Tibial nerve (tissue), 4 donors: ENCODE measurements around the gene RBM34.

Source experiments
- EP300 ChIP-seq, 2 donors: sonication (generic); formaldehyde crosslinking; IDR thresholded peaks; one replicate each; pipeline ENCODE4 v1.6.1; 2017; ENCODE audit warnings: antibody characterized with exemption in 2 of 2, mild to moderate bottlenecking in 1 of 2
- POLR2A ChIP-seq, 2 donors: fragments of 450-650 bp; IDR thresholded peaks; one replicate each; pipeline ENCODE4 v1.6.1; 2017; ENCODE audit warnings: antibody characterized with exemption in 2 of 2, mild to moderate bottlenecking in 2 of 2, moderate library complexity in 2 of 2
- TF ChIP-seq, protein P1 (sequence below), 5 experiments: fragments of 200-600 bp in 3 of 5; fragments of 450-650 bp in 2 of 5; sonication (generic) in 3 of 5; IDR thresholded peaks; one replicate each; pipeline ENCODE4 v1.5.1; 2016 to 2019; ENCODE audit warnings: antibody characterized with exemption in 5 of 5, mild to moderate bottlenecking in 3 of 5, moderate library complexity in 2 of 5

DNA sequence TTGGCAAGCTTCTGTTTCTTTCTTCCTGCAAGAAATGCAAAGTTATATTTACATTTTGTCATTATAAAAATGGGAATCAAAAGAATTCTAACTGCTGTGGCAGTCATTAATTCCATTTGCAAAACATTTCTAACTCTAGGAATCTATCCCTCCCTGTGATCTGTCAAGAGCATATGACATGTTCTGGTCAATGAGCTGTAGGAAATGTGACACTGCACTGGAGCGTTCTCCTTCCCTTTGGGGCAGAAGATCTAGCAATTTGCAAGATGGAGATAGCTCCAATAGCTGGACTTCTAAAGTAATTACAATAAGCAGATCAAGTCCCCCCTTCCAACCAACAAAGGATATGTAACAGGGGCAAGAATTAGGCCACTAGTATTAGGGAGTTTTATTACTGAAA is 38.7 kb downstream of the RBM34 start:
- TF ChIP-seq, protein P1, sequence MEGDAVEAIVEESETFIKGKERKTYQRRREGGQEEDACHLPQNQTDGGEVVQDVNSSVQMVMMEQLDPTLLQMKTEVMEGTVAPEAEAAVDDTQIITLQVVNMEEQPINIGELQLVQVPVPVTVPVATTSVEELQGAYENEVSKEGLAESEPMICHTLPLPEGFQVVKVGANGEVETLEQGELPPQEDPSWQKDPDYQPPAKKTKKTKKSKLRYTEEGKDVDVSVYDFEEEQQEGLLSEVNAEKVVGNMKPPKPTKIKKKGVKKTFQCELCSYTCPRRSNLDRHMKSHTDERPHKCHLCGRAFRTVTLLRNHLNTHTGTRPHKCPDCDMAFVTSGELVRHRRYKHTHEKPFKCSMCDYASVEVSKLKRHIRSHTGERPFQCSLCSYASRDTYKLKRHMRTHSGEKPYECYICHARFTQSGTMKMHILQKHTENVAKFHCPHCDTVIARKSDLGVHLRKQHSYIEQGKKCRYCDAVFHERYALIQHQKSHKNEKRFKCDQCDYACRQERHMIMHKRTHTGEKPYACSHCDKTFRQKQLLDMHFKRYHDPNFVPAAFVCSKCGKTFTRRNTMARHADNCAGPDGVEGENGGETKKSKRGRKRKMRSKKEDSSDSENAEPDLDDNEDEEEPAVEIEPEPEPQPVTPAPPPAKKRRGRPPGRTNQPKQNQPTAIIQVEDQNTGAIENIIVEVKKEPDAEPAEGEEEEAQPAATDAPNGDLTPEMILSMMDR (IDR thresholded peaks at IDR 0.05) = no peak
- no peak for TF ChIP-seq POLR2A (IDR thresholded peaks at IDR 0.05)
- TF ChIP-seq EP300 (IDR thresholded peaks at IDR 0.05) = no peak
